ENCODE results near the gene SPINT2.

The SPINT2 gene

DNA sequence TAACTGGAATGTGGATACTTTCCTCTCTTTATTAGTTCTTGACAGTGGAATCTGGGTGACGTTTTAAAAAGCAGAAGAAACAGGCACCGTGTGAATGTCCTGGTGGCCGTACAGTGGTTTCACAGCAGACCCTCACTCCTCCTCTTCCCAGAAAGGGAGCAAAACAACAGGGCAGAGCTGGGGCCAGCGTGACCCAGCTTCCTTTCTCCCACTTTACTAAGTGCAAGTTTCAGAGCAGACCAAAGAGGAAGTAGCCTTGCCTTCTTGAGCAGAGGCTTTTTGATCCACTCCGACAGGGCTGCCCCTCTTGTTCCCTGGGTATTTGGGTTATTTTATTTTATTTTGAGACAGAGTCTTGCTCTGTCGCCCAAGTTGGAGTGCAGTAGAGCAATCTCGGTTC is 20.0 kb downstream of the SPINT2 start:
- Mint-ChIP-seq H3K4me1 (no peaks in the 10 kb centered on the region), H3K36me3 (ENCODE audit: low read depth) (peaks cover 9% of the 10 kb centered on the region), H3K27ac (peak overlapping the region in 1 of 3 experiments; percentile 54), H3K27me3 (ENCODE audit: low read depth) (peaks cover 5% of the 10 kb centered on the region), H3K4me3 (no peak overlapping the region), H3K9me3 (no peaks in the 10 kb centered on the region)
- TF ChIP-seq, protein P1, sequence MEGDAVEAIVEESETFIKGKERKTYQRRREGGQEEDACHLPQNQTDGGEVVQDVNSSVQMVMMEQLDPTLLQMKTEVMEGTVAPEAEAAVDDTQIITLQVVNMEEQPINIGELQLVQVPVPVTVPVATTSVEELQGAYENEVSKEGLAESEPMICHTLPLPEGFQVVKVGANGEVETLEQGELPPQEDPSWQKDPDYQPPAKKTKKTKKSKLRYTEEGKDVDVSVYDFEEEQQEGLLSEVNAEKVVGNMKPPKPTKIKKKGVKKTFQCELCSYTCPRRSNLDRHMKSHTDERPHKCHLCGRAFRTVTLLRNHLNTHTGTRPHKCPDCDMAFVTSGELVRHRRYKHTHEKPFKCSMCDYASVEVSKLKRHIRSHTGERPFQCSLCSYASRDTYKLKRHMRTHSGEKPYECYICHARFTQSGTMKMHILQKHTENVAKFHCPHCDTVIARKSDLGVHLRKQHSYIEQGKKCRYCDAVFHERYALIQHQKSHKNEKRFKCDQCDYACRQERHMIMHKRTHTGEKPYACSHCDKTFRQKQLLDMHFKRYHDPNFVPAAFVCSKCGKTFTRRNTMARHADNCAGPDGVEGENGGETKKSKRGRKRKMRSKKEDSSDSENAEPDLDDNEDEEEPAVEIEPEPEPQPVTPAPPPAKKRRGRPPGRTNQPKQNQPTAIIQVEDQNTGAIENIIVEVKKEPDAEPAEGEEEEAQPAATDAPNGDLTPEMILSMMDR (IDR thresholded peaks at IDR 0.05; ENCODE audit: unreplicated experiment in 3 of 3): no peak

DNA sequence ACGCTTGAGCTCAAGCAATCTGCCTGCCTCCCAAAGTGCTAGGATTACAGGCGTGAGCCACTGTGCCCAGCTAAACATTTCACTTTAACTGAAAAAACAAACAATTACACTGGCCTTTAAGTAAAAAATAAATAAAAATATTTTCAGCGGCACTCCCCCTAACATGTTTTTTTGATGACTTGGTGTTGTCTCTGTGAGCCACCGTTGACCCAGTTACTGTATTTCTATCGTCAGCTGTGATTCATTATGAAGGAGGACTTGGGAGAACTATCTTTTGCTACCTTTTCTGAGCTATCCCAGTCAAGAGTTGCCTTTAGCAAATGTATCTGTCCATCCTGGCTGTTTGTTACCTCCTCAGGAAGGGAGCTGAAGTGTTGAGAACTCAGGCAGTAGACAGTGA is 21.2 kb downstream of the SPINT2 start:
- Mint-ChIP-seq H3K27ac (no peak overlapping the region), H3K36me3 (ENCODE audit: low read depth) (peaks cover 9% of the 10 kb centered on the region), H3K4me1 (peaks cover 3% of the 10 kb centered on the region), H3K9me3 (no peaks in the 10 kb centered on the region), H3K4me3 (no peak overlapping the region), H3K27me3 (ENCODE audit: low read depth) (peaks cover 5% of the 10 kb centered on the region)
- TF ChIP-seq, protein P1 (IDR thresholded peaks at IDR 0.05; ENCODE audit: unreplicated experiment in 3 of 3): no peak

DNA sequence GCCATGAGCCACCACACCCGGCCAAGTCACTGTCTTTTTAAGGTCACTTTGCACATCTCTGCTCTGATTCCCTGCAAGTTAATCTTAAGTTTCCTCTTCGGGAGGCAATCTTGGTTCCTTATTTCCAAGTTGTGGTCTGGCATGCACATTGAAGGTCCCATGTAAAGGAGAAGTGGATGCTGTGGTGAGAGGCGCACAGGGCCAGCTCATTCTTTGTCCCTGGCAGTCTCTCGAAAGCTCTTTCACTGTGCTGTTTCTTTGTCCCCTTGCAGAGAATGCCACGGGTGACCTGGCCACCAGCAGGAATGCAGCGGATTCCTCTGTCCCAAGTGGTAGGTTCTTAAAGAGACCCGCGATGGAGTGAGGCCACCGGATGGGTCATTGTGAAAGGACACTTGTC is 23.2 kb downstream of the SPINT2 start:
- Mint-ChIP-seq H3K9me3 (no peaks in the 10 kb centered on the region), H3K4me3 (no peak overlapping the region)

DNA sequence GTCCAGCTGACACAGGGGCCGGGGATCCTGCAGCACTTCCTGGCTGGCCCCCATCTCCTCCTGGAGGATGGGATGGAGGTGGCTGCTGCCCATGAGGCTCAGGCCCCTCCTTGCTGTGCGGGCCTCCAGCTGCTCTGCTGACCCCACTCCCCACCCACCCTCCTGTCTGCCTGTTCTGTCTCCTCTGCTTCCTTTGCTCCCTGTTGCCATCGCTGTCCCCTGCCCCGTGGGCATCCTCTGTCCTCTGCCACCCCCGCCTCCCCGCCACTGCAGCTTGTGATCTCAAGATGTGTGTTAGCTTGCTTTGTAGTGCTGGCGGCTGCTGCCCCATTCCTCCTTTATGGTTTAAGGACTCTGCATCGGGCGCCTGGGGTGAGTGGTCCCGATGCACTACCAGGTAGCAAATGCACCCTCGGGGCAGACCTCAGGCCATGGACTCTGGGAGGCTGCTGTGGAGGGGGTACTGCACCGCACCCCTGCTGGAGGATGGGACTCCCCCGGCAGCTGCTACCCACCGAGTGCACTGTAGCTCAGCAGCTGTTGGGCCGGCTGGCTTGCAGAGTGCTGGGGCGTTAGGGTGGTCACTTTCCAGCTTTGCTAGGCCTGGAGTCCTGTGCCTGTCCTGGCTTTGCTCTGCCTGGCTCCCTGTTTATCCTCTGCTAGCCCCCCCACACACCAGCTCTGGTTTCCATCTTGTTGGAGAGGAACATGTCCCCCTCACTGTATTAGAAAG is 23.9 kb downstream of the SPINT2 start:
- Mint-ChIP-seq H3K27ac (no peak overlapping the region), H3K27me3 (ENCODE audit: low read depth) (peaks cover 5% of the 10 kb centered on the region), H3K4me1 (peaks cover 21% of the 10 kb centered on the region)

More for the DNA sequence above, 23.2 kb downstream of the SPINT2 start:
- TF ChIP-seq, protein P1 (IDR thresholded peaks at IDR 0.05; ENCODE audit: unreplicated experiment in 3 of 3): no peak
- Mint-ChIP-seq H3K4me1 (peaks cover 16% of the 10 kb centered on the region), H3K36me3 (ENCODE audit: low read depth) (peaks cover 12% of the 10 kb centered on the region), H3K27ac (no peak overlapping the region), H3K27me3 (ENCODE audit: low read depth) (peaks cover 5% of the 10 kb centered on the region)

DNA sequence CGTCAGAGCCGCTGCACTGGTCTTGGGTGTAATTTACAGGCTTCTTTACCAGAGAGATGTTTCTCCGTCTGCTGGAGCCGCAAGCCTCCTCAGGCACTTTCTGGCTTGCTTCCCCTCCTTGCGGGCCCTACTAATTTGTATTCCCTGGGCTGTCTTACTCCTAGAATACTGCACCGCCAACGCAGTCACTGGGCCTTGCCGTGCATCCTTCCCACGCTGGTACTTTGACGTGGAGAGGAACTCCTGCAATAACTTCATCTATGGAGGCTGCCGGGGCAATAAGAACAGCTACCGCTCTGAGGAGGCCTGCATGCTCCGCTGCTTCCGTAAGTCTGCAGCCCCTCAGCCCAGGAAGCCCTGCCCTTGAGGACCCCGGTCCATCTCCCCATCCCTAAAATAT is 25.6 kb downstream of the SPINT2 start:
- H3K36me3 Mint-ChIP-seq (ENCODE audit: low read depth): peaks cover 12% of the 10 kb centered on the region
- TF ChIP-seq, protein P1 (IDR thresholded peaks at IDR 0.05; ENCODE audit: unreplicated experiment in 3 of 3): no peak
- peaks cover 22% of the 10 kb centered on the region for H3K4me1 Mint-ChIP-seq

More for the DNA sequence above, 23.9 kb downstream of the SPINT2 start:
- Mint-ChIP-seq H3K4me3 (no peak overlapping the region), H3K36me3 (ENCODE audit: low read depth) (peaks cover 12% of the 10 kb centered on the region), H3K9me3 (no peaks in the 10 kb centered on the region)
- TF ChIP-seq, protein P1 (IDR thresholded peaks at IDR 0.05; ENCODE audit: unreplicated experiment in 3 of 3): no peak

DNA sequence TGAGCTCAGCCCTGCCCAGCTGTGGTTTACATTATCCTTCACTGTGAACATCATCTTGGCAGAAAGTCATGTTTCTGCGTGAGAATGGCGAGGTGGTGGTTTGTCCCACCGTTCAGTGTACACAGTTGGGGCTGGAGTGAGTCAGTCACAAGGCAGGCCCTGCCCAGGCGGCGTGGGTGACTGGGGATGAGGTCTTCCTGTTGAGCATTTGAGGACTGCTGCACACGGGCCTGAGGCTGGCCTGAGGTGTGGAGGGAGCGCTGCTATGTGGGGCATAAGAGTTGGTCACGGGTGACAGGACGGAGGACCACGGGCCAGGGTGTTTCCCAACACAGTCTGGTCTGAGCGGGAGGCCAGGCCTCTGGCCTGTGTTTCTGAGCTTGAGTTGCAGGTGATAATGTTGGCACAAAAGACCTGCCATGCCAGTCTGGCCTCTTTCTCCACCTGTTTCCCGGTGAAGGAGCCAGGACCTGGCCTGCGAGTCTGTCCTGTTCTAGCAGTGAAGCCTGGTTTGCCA is 26.3 kb downstream of the SPINT2 start:
- peaks cover 3% of the 10 kb centered on the region for H3K27me3 Mint-ChIP-seq (ENCODE audit: low read depth)
- TF ChIP-seq, protein P1 (IDR thresholded peaks at IDR 0.05; ENCODE audit: unreplicated experiment in 3 of 3): no peak
- peak overlapping the region in 1 of 3 experiments; percentile 46 for H3K27ac Mint-ChIP-seq
- H3K4me3 Mint-ChIP-seq: no peak overlapping the region
- H3K4me1 Mint-ChIP-seq: peaks cover 22% of the 10 kb centered on the region
- peaks cover 11% of the 10 kb centered on the region for H3K36me3 Mint-ChIP-seq (ENCODE audit: low read depth)
- no peaks in the 10 kb centered on the region for H3K9me3 Mint-ChIP-seq

More for the DNA sequence above, 25.6 kb downstream of the SPINT2 start:
- H3K27me3 Mint-ChIP-seq (ENCODE audit: low read depth): peaks cover 5% of the 10 kb centered on the region
- no peak overlapping the region for H3K27ac Mint-ChIP-seq
- no peaks in the 10 kb centered on the region for H3K9me3 Mint-ChIP-seq
- no peak overlapping the region for H3K4me3 Mint-ChIP-seq

All from nephron (organoid).